Neuronal stem cell (in vitro differentiated cells): ENCODE measurements around the gene BTRC.

Experiments used
- DNase-seq: peaks from one replicate; pipeline ENCODE4 v3.0.0-alpha.2; 2013; ENCODE audit warnings: low spot score
- H2AFZ ChIP-seq: one replicate; pipeline ENCODE4 v1.6.1; 2013; ENCODE audit warnings: mild to moderate bottlenecking, low read length, inconsistent platforms
- H2AK5ac ChIP-seq: 2 replicates; pipeline ENCODE4 v1.6.1; 2013; ENCODE audit warnings: low read depth, mild to moderate bottlenecking, inconsistent platforms, low read length, moderate library complexity, mixed read lengths
- H2BK120ac ChIP-seq: 2 replicates; pipeline ENCODE4 v1.6.1; 2013; ENCODE audit warnings: low read depth, mild to moderate bottlenecking, inconsistent platforms, low read length, moderate library complexity, mixed read lengths
- H2BK12ac ChIP-seq: one replicate; pipeline ENCODE4 v1.6.1; 2013; ENCODE audit warnings: low read length, inconsistent platforms
- H2BK15ac ChIP-seq: 2 replicates; pipeline ENCODE4 v1.6.1; 2013; ENCODE audit warnings: mild to moderate bottlenecking, low read length, inconsistent platforms, mixed read lengths
- H2BK5ac ChIP-seq: one replicate; pipeline ENCODE4 v1.6.1; 2013; ENCODE audit warnings: inconsistent platforms, mild to moderate bottlenecking, low read length, moderate library complexity
- H3K14ac ChIP-seq: one replicate; pipeline ENCODE4 v1.6.1; 2013; ENCODE audit warnings: low read length, inconsistent platforms
- H3K18ac ChIP-seq: 2 replicates; pipeline ENCODE4 v1.6.1; 2013; ENCODE audit warnings: low read length, inconsistent platforms
- H3K23ac ChIP-seq: 2 replicates; pipeline ENCODE4 v1.6.1; 2013; ENCODE audit warnings: low read depth, mild to moderate bottlenecking, mixed read lengths, low read length, inconsistent platforms; ENCODE audit not compliant: poor library complexity
- H3K27ac ChIP-seq: replicated peaks from 3 replicates; pipeline ENCODE4 v1.5.1; 2013; ENCODE audit warnings: low read length, inconsistent platforms
- H3K27me3 ChIP-seq, 3 experiments: 2 replicates each; pipeline ENCODE4 v1.6.1; 2013; ENCODE audit warnings: low read length in 3 of 3, mild to moderate bottlenecking in 2 of 3, inconsistent platforms in 1 of 3, low read depth in 1 of 3, mixed read lengths in 1 of 3, moderate library complexity in 1 of 3; ENCODE audit not compliant: control insufficient read depth in 3 of 3, insufficient read depth in 3 of 3
- H3K36me3 ChIP-seq, 2 donors: replicated peaks in 1 of 2; 2 replicates each; pipeline ENCODE4 v1.6.1; 2013; ENCODE audit warnings: low read length in 2 of 2; ENCODE audit not compliant: control insufficient read depth in 2 of 2, insufficient read depth in 2 of 2
- H3K4ac ChIP-seq: 2 replicates; pipeline ENCODE4 v1.6.1; 2013; ENCODE audit warnings: inconsistent platforms, mild to moderate bottlenecking, low read length, moderate library complexity
- H3K4me1 ChIP-seq, 2 donors: 1 replicate in 1 of 2; 2 replicates in 1 of 2; pipeline ENCODE4 v1.6.1; 2013; ENCODE audit warnings: low read length in 2 of 2, low read depth in 1 of 2; ENCODE audit not compliant: control insufficient read depth in 2 of 2, insufficient read depth in 1 of 2
- H3K4me2 ChIP-seq: one replicate; pipeline ENCODE4 v1.6.1; 2013; ENCODE audit warnings: mild to moderate bottlenecking, low read length, inconsistent platforms; ENCODE audit not compliant: insufficient read depth, poor library complexity, severe bottlenecking
- H3K4me3 ChIP-seq, 2 donors: 2 replicates each; pipeline ENCODE4 v1.5.1; 2013; ENCODE audit warnings: low read length in 2 of 2, mild to moderate bottlenecking in 2 of 2, inconsistent platforms in 1 of 2, moderate library complexity in 1 of 2
- H3K79me1 ChIP-seq: one replicate; pipeline ENCODE4 v1.6.1; 2013; ENCODE audit warnings: low read depth, mild to moderate bottlenecking, inconsistent platforms, low read length, moderate library complexity
- H3K9ac ChIP-seq: one replicate; pipeline ENCODE4 v1.6.1; 2013; ENCODE audit warnings: mild to moderate bottlenecking, low read depth, low read length, inconsistent platforms; ENCODE audit not compliant: poor library complexity
- H3K9me3 ChIP-seq, 2 donors: replicated peaks in 1 of 2; 2 replicates each; pipeline versions ENCODE3 to v1.6.1; 2013; ENCODE audit warnings: low read length in 2 of 2, mild to moderate bottlenecking in 2 of 2, inconsistent platforms in 1 of 2, low read depth in 1 of 2, mixed read lengths in 1 of 2, moderate library complexity in 1 of 2; ENCODE audit not compliant: control insufficient read depth in 2 of 2, insufficient read depth in 1 of 2
- H4K8ac ChIP-seq: one replicate; pipeline ENCODE4 v1.6.1; 2013; ENCODE audit warnings: low read depth, mild to moderate bottlenecking, inconsistent platforms, low read length, moderate library complexity
- H4K91ac ChIP-seq: one replicate; pipeline ENCODE4 v1.6.1; 2013; ENCODE audit warnings: low read length, low read depth, mild to moderate bottlenecking, inconsistent platforms; ENCODE audit not compliant: poor library complexity
- WGBS, 2 donors: extraction: QIAGEN DNeasy Blood & Tissue Kit; methylation state at CpG; one replicate each; pipeline ENCODE4 v1.1.7; 2013; ENCODE audit warnings: missing lambda C conversion rate in 2 of 2, mixed read lengths in 1 of 2; ENCODE audit not compliant: insufficient read length in 2 of 2, insufficient replicate concordance in 1 of 2; ENCODE audit errors: extremely low coverage in 2 of 2; 5-methylcytosine and 5-hydroxymethylcytosine counted together

The BTRC gene

GRCh38 chr10:101451667-101452069 is 97.7 kb downstream of the BTRC start:
- no peak for DNase-seq
- Histone ChIP-seq H3K9ac (no peak overlapping the region), H3K4ac (no peak overlapping the region), H3K36me3 (no peaks in the 10 kb centered on the region), H2BK5ac (no peak overlapping the region), H2AFZ (no peak overlapping the region), H4K8ac (no peak overlapping the region), H3K4me2 (no peak overlapping the region), H3K27ac (no peak overlapping the region), H3K4me3 (no peak overlapping the region), H3K27me3 (peaks cover 0 to 10% (median 0%) of the 10 kb centered on the region in 3 experiments), H3K79me1 (no peaks in the 10 kb centered on the region), H2BK120ac (no peak overlapping the region), H3K23ac (no peak overlapping the region), H3K9me3 (no peaks in the 10 kb centered on the region), H2BK15ac (no peak overlapping the region), H3K14ac (no peak overlapping the region), H3K18ac (no peak overlapping the region), H2AK5ac (no peak overlapping the region), H4K91ac (no peak overlapping the region), H3K4me1 (peaks cover 5 to 7% of the 10 kb centered on the region in 2 donors), H2BK12ac (no peak overlapping the region)
- no CpG with 5 or more reads among the region's 8 CpGs for WGBS, 2 donors

- Histone ChIP-seq H3K4me2 (no peak overlapping the region), H3K14ac (no peak overlapping the region), H3K27ac (no peak overlapping the region), H3K36me3 (no peaks in the 10 kb centered on the region), H2BK12ac (no peak overlapping the region), H4K8ac (no peak overlapping the region), H3K23ac (no peak overlapping the region), H3K4me3 (no peak overlapping the region), H3K79me1 (no peaks in the 10 kb centered on the region), H3K27me3 (peaks cover 0 to 10% (median 0%) of the 10 kb centered on the region in 3 experiments), H2BK120ac (no peak overlapping the region), H2BK5ac (no peak overlapping the region), H4K91ac (no peak overlapping the region), H2BK15ac (no peak overlapping the region), H3K18ac (no peak overlapping the region), H3K4me1 (peaks cover 1 to 2% of the 10 kb centered on the region in 2 donors), H3K9me3 (no peaks in the 10 kb centered on the region), H2AFZ (no peak overlapping the region), H3K4ac (no peak overlapping the region), H3K9ac (no peak overlapping the region), H2AK5ac (no peak overlapping the region)
- whole genome bisulfite sequencing, 2 donors, result no CpG with 5 or more reads among the region's 1 CpG
- no peak for DNase-seq
These were observed 98.2 kb downstream of the BTRC start for GRCh38 chr10:101452176-101452575.

GRCh38 chr10:101452593-101452992 is 98.6 kb downstream of the BTRC start:
- Histone ChIP-seq H4K91ac (no peak overlapping the region), H4K8ac (no peak overlapping the region), H2BK15ac (no peak overlapping the region), H3K4ac (no peak overlapping the region), H2AFZ (no peak overlapping the region), H3K27me3 (peaks cover 0 to 10% (median 0%) of the 10 kb centered on the region in 3 experiments), H3K18ac (no peak overlapping the region), H3K79me1 (no peaks in the 10 kb centered on the region), H3K23ac (no peak overlapping the region), H3K27ac (no peak overlapping the region), H2BK120ac (no peak overlapping the region), H3K9me3 (no peaks in the 10 kb centered on the region), H3K14ac (no peak overlapping the region), H3K9ac (no peak overlapping the region), H3K36me3 (no peaks in the 10 kb centered on the region), H3K4me3 (no peak overlapping the region), H2BK12ac (no peak overlapping the region), H2BK5ac (no peak overlapping the region), H3K4me1 (peaks cover 0 to 2% of the 10 kb centered on the region in 2 donors), H3K4me2 (no peak overlapping the region), H2AK5ac (no peak overlapping the region)
- DNase-seq, result no peak
- WGBS, 2 donors, result no CpG with 5 or more reads among the region's 1 CpG

- H3K18ac ChIP-seq, result no peak overlapping the region
- peaks cover 0 to 10% (median 0%) of the 10 kb centered on the region in 3 experiments for H3K27me3 ChIP-seq
- no peak overlapping the region for H4K91ac ChIP-seq
- no peak overlapping the region for H3K4ac ChIP-seq
- H2AFZ ChIP-seq, result no peak overlapping the region
- WGBS, 2 donors, result no CpG with 5 or more reads among the region's 1 CpG
- no peak overlapping the region for H3K4me3 ChIP-seq
- no peak overlapping the region for H3K14ac ChIP-seq
- H2BK120ac ChIP-seq, result no peak overlapping the region
- H2BK15ac ChIP-seq, result no peak overlapping the region
- no peak overlapping the region for H3K27ac ChIP-seq
- no peak overlapping the region for H3K23ac ChIP-seq
- no peaks in the 10 kb centered on the region for H3K36me3 ChIP-seq
- no peak overlapping the region for H2AK5ac ChIP-seq
- no peak for DNase-seq
- H2BK12ac ChIP-seq, result no peak overlapping the region
- no peaks in the 10 kb centered on the region for H3K9me3 ChIP-seq
- no peak overlapping the region for H3K9ac ChIP-seq
- H2BK5ac ChIP-seq, result no peak overlapping the region
- H3K79me1 ChIP-seq, result no peaks in the 10 kb centered on the region
- H3K4me1 ChIP-seq, result peaks cover 0 to 2% of the 10 kb centered on the region in 2 donors
- H3K4me2 ChIP-seq, result no peak overlapping the region
- H4K8ac ChIP-seq, result no peak overlapping the region
These were observed 99.4 kb downstream of the BTRC start for GRCh38 chr10:101453318-101453717.
